ENCODE data around the gene PTPRN2. TPM values are rescaled to one million over a fixed set of nuclear protein-coding genes. Genes with fewer than 3 reads are reported as not detected.
"Not testable (repeated sequence)": the region's sequence is repeated elsewhere in the genome, so short reads cannot be mapped to it uniquely, and the experiment has no call there.

PTPRN2 gene
- total RNA-seq, 1 donor from 2014 or later, result 0.33 TPM

DNA sequence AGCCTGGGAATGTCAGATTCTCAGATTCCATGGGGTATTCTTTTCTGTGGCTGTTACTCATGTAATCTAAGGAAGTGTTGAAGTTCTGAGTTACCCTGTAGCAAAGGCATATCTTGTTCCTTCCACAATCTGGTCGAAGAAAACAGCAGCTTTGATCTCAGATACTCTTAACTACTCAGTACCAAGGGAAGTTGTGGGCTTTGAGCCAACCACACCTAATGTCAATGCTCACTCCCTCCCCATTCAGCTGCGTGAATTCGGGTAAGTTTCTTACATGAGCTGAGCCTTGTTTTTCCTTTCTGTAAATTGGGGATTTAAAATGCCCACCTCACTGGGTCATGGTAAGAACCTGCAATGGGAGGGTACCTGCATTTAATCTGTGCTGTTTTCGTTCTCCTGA, 52.5 kb downstream of the PTPRN2 start:
- ATAC-seq, result no peak
- no peak for DNase-seq (ENCODE audit: low spot score)

DNA sequence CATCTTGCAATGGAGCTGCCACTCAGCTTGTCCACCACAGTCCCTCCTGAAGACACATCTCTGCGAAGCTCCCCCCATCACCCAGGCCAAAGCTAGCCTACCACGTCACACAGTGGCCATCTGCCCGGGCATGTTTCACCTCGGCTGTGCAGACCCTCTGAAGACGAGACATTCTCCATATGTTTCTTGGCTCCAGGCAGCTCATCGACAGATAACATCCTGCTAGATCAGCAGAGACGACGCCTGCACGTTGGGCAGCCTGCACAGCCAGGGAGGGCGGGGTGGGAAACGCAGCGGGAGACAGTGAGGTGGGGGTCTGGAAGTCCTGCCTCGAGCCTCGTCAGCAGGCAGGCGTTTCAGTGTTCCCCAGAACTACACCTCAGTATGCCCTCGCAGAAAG, 53.0 kb downstream of the PTPRN2 start:
- no peak for DNase-seq (ENCODE audit: low spot score)
- ATAC-seq, result no peak

DNA sequence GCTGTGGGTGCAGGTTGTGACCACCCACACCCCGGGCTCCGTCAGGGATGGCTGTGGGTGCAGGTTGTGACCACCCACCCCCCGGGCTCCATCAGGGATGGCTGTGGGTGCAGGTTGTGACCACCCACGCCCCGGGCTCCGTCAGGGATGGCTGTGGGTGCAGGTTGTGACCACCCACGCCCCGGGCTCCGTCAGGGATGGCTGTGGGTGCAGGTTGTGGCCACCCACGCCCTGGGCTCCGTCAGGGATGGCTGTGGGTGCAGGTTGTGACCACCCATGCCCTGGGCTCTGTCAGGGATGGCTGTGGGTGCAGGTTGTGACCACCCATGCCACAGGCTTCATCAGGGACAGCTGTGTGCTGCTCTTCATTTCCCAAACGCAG, 53.5 kb downstream of the PTPRN2 start:
- ATAC-seq, result not testable (repeated sequence)

DNA sequence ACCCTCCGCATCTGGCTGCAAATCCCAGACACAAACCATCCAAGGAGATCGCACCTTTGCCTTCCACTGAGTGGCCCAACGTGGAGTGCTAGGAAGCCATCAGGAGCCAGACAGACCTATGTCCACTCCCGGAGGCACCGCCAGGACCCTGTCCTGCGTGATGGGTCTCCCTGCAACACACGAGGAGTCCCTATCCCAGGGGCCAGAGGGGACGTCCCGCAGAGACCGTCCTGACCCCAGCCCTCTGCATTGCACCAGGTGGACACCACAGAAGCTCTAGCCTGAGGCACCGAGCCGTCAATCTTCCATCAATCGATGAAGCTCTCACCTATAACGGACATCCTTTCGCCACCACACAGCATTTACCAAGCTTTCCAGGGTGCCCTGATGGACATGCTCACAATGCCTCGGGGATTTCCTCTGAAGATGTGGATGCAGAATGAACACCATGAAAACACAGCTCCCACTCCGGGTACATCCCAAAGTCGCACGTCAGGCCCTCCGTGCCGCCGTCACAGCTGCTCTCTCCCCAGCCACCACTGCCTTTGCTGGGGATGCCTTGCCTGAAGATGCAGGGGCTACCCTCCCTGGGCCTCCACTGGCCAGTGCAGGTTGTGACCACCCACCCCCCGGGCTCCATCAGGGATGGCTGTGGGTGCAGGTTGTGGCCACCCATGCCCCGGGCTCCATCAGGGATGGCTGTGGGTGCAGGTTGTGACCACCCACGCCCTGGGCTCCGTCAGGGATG, 54.1 kb downstream of the PTPRN2 start:
- no peak for DNase-seq (ENCODE audit: low spot score)
- ATAC-seq, result no peak

More for the DNA sequence above, 53.5 kb downstream of the PTPRN2 start:
- not testable (repeated sequence) for DNase-seq (ENCODE audit: low spot score)

DNA sequence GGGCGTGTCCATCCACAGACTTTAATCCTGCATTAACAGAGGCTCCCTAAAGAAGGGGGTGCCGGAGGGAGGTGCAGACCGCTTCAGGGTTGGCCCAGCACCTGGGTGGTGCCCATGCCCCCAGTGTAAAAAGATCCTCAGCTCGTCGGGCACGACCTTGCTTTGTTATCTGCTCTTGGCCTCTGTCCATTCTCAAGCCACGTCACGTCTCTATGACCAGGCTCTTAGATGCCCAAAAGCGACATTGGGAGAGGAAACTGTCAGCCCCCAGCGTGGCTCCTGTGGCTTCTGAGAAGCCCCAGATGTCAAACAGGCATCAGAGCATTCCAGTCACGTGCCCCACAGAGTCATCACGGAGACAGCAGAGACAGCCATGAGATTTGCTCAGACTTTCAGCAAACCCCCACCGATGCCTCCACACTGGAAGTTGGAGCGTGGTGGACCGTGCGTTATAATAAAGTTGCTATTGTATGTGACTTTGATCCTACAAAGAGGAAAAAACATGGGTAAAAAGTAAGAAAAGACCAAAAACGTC, 55.5 kb downstream of the PTPRN2 start:
- no peak for ATAC-seq

DNA sequence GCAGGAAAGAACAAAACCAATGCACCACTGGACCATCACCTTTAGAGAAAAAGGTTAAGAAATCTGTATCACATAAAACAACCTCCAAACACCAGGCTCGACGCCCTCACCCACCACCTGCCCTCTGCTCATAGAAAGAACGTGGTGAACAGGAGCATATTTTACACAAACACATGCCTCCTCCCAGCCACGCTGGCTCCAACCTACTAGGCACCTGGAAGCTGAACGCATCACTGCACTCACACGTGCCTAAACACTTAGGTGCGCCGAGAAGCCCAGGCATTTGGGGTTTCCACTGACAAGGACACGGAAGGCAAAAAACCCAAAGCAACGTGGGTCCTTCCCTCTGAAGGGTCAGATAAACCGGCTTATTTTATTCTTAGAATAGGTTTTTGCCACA, 56.0 kb downstream of the PTPRN2 start:
- ATAC-seq (no peak), DNase-seq (ENCODE audit: low spot score) (no peak)

More for the DNA sequence above, 55.5 kb downstream of the PTPRN2 start:
- DNase-seq (ENCODE audit: low spot score), result no peak

DNA sequence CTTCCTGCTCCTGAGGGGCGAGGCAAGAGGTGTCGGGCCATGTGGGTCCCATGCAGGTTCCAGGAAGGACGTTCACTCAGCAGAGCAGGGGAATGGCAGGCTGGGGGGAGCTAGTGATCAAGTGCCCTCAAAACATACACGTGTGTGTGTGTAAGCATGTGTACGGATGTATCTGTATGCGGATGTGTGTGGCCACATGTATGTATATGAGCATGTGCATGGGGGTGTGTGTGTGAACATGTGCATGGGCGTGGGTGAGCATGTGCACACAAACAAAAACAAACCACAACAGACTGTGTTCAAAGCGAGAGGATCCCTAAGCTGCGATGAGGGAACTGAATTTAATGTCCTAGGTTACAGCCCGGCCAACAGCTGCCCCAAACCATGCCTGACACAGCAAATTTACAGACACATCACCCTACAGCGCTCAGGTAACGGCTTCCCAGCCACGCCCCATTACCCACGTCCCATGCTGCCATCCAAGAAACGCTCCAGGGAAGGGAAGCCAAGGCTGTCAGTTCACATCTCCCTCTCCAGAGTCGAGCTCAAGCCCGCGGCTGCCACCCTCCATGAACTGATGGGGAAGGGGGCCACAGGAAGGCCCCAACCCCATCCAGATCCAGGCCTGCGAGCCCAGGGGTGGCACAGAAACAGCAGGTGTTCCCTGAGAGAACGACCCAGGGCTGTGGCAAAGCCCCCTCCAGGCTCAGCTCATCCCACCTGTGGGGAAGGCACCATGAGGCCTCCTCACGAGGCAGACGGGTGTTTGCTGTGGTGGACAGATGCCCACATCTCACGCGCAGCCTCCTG, 56.6 kb downstream of the PTPRN2 start:
- DNase-seq (ENCODE audit: low spot score) (no peak), ATAC-seq (no peak)

DNA sequence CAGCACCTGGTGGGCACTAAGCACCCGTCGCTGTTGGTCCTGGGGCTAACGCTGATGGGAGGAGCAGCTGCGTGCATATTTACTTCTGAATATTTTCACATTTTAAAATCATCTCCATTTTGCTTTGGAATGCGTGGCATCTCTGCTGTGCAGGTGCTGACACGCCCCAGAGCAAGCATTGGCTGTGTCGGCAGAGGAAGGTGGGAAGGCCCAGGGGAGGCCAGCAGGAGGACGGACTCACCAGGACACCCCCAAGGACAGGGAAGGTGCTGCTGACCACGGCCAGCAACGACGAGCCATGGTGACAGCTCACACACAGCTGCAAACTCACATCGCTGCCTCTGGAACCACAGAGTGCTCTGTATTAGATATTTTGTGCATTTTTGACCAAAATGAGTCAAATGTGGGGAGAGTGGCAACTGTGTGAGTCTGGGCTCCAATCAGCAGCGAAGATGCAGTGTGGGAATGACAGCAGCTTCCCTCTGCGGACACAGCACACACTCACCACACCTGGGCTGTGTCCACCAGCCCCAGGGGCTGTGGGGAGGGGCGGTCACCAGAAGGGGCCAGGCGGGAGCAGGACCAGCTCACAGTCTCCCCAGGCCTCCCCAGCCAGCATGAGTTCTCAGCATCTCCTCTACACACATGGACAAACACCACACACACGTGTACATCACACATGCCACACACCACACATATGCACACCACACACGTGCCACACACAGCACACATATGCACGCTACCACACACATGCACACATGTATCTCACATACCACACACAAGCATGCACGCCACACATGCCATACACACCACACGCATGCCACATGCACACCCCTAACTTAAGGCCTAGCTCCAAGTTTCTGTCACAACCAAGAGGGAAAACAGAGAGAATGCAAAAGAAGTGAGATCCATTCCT, 58.2 kb downstream of the PTPRN2 start:
- no peak for ATAC-seq
- no peak for DNase-seq (ENCODE audit: low spot score)

DNA sequence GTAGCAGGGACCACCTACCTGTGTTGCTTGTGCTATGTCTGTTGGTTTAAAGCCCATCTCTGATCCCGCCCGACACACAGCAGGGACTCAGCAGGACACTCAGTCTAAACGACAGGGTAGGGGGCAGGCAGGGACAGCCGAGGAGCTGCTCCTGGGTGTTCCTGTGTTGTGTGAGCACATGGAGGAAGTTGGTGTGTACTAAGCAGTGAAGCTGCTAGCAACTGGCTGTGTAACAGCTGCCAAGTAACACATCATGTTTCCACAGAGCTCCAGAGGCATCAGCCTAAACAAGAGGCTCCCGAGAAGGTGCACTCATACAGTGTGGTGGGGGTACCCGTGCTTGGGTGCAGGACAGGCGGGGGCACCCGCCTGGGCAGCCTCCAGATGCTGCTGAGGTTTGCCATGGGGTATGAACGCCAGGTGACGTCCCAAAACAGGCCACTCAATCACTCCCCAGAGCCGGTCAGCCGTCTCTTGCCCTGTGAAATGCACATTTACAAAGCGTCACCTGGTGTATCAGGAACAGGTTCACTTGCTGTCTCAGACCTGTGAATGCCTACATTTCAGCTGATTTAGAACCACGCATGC, 59.6 kb downstream of the PTPRN2 start:
- no peak for DNase-seq (ENCODE audit: low spot score)
- ATAC-seq, result no peak

DNA sequence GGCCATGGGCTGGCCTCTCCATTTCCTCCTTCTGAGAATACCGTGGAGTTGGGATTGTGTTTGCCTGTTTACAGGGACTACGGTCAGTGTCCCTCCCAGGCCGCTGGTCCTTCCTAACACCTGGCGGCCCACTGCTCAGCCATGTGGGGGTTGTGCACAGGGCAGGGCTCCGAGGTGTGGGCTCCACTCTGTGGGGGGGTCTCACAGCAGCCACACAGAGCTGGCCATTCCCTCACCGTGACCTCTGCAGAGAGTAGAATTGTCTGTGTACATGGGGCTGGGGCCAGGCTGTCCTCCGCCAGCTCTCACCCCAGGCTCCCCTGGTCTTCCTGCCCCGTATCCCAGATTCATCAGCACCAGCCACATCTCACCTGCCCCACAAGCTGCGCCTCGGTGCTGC, 60.1 kb downstream of the PTPRN2 start:
- DNase-seq (ENCODE audit: low spot score) (no peak), ATAC-seq (no peak)

DNA sequence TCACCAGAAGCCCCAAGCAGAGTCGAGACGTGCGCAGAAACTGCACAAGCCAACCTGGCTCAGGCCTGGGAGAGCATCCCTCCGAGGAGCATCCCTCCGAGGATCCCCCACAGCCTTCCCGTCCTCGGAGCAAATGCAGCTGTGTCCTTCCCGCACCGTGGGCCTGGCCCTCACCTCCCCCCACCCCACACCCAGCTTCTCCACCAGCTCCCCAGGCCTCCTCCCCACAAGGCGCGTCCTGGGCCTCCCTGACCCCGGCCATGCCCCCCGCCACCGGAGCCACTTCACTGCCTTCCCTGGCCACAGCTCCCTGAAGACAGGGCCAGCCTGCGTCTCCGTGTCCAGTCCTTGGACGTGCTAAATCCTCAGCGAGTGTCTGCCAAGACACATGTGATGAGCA, 60.6 kb downstream of the PTPRN2 start:
- ATAC-seq (no peak), DNase-seq (ENCODE audit: low spot score) (no peak)

DNA sequence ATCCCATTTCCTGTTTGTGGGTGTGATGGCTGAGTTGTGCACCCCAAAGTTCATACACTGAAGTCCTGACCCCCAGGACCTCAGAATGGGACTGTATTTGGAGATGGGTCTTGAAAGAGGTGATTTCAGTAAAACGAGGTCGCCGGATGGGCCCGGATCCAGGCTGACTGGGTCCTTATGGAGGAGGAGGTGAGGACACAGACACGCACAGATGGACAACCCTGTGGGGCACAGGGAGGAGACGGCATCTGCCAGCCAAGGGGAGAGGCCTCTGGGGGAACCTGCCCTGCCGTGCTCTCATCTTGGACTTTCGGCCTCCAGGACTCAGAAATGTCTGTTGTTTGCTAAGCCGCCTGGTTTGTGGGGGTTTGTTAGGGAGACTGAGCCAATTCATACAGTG, 61.1 kb downstream of the PTPRN2 start:
- ATAC-seq (no peak), DNase-seq (ENCODE audit: low spot score) (no peak)

DNA sequence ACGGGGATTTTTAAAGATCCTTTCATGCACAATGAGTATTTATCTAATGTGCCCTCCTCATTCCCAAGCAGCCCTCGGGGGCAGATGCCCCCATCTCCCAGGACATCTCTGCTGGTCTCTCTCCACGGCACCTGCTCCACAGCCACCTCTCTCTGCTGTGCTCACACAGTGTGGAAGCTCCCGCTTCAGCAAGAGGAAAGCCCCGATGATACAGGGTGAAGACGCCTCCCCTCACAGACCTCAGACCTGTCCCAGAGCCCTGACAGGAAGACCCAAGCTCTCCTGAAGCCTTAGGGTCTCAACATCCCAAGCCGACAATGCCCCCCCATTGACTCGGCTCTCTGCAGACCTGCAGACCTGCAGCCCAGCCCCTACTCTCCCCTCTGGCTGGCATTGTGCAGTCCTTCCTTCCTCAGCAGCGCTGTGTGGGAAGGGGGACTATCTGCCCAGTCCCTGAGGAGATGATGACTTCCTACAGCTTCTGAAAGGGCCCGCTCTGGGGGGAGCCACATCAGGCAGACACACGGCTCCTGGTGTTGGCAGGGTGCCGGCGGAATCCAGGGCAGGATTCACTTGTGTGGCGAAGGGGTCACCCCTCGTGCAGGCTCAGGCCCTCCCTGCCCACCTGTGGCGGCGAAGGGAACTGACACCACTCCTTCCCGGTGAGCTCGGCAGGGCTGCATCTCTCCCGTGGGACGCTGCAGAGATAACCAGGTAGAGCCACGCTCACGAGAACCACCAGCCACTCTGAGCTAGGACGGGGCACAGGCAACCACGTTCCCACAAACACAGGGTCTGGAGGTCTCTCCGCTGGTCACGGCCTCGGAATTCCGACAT, 61.8 kb downstream of the PTPRN2 start:
- ATAC-seq, result no peak
- DNase-seq (ENCODE audit: low spot score), result no peak

DNA sequence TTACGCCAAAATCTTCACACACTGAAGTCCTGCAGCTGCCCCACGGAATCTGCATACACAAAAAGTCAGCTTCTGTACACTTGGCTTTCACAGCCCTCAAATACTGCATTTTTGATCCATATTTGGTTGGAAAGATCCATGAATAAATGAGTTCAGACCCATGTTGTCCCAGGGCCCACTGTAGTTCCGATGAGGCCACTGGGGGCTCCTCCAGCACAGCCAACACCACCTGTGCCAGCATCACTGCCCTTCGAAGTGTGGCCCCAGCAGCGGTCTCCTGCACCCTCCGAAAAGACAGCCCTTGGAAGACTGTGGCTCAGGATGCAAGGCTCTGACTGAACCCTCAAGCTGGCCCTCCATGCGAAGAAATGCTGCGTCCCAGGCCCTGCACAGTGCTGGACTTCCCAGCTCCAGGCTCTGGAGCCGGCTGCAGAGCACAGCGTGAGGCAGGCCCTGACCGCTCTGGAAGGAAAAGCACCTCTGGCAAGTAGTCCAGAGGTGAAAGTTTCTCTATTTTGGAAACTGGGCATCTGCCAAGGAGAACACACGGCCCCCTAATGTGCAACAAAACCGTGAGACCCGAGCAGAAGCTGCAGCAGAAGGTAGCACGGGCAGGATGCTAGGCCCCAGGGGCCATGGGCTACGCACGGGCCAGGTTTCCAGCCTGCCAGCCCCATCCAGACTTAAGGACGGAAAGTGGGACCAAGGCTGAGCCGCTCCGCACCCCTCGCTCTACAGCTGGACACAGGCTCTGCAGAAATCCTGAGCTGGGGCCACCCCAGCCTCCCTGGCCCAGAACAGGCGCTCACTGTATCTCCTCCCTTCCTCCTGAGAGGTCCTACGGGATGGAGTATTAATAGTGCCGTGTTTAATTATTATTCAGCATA, 62.6 kb downstream of the PTPRN2 start:
- ATAC-seq (no peak), DNase-seq (ENCODE audit: low spot score) (no peak)

DNA sequence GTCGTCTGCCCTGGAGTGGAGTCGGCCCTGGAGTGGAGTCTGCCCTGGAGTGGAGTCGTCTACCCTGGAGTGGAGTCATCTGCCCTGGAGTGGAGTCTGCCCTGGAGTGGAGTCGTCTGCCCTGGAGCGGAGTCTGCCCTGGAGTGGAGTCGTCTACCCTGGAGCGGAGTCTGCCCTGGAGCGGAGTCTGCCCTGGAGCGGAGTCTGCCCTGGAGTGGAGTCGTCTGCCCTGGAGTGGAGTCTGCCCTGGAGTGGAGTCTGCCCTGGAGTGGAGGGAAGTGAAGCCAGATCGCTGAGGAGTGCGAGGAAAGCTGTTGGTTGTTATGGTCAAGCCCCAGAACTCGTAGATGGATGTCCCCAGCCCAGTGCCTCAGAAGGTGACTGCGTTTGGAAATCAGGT, 63.3 kb downstream of the PTPRN2 start:
- ATAC-seq; DNase-seq (ENCODE audit: low spot score): not testable (repeated sequence)

DNA sequence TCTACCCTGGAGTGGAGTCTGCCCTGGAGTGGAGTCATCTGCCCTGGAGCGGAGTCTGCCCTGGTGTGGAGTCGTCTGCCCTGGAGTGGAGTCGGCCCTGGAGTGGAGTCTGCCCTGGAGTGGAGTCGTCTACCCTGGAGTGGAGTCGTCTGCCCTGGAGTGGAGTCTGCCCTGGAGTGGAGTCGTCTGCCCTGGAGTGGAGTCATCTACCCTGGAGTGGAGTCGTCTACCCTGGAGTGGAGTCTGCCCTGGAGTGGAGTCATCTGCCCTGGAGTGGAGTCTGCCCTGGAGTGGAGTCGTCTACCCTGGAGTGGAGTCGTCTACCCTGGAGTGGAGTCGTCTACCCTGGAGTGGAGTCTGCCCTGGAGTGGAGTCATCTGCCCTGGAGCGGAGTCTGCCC, 63.7 kb downstream of the PTPRN2 start:
- ATAC-seq; DNase-seq (ENCODE audit: low spot score): not testable (repeated sequence)

DNA sequence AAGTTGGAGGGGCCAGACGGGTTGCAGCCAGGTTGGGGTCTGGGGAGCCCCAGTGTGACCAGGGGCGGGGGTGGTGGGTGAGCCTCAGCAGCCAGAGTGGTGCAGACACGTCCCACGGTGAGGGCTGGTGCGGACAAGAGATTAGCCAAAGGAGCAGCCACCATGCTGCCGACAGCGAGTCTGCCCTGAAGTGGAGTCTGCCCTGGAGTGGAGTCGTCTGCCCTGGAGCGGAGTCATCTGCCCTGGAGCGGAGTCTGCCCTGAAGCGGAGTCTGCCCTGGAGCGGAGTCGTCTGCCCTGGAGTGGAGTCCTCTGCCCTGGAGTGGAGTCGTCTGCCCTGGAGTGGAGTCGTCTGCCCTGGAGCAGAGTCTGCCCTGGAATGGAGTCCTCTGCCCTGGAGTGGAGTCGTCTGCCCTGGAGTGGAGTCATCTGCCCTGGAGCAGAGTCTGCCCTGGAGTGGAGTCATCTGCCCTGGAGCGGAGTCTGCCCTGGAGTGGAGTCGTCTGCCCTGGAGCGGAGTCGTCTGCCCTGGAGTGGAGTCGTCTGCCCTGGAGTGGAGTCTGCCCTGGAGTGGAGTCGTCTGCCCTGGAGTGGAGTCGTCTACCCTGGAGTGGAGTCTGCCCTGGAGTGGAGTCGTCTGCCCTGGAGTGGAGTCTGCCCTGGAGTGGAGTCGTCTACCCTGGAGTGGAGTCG, 64.3 kb downstream of the PTPRN2 start:
- ATAC-seq; DNase-seq (ENCODE audit: low spot score): not testable (repeated sequence)

DNA sequence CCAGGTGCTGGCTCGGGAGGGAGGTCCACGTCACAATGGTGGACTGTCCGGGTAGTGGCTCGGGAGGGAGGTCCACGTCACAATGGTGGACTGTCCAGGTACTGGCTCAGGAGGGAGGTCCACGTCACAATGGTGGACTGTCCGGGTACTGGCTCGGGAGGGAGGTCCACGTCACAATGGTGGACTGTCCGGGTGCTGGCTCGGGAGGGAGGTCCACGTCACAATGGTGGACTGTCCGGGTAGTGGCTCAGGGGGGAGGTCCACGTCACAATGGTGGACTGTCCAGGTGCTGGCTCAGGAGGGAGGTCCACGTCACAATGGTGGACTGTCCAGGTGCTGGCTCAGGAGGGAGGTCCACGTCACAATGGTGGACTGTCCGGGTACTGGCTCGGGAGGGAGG, 65.8 kb downstream of the PTPRN2 start:
- ATAC-seq, result not testable (repeated sequence)

More for the DNA sequence above, 65.8 kb downstream of the PTPRN2 start:
- not testable (repeated sequence) for DNase-seq (ENCODE audit: low spot score)
